Measurements from ENCODE around the gene UPF1. TPM values are rescaled to one million over a fixed set of nuclear protein-coding genes. Genes with fewer than 3 reads are reported as not detected.

Gene UPF1
- total and polyA plus RNA-seq, 2 of the 13 experiments (the other 11 are each of a cell fraction or from before 2014, with no cell fraction given): 16.9 to 41.8 TPM

DNA sequence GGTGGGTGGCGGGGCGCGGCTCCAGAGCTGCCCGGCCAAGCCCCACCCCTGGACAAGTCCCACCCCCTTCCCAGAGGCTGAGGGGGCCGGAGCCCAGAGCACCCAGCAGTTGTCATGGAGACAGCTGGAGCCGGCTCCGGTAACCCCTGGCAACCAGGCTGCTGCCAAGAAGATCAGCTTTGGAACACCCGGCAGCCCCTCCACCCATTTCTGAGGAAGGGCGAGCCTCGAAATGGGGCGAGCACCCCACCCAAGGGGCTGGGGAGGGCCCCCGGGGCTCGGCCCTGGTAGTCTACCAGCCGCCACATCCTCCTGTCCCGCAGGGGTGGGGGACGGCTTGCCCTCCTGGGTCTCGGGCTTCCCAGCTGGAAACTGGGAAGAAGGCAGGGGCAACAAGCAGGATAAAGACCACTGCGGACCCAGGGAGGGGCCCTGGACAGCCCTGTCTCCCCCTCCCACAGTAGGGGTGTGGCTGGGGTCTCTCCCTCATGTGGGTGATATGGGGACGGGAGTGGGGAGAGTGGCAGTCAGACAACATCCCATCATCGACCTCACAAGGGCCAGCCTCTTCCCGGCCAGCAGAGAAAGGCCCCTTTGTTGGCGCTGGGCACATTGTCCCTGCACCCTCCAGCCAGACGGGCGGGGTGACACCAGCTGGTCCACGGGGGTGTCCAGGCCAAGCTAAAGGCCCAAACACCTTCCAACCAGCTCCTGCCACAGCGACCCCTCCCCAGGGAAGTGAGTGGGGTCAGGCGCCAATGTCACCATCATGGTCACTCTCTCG is 62.7 kb downstream of the UPF1 start:
- H3K79me2 ChIP-seq (ENCODE audit: insufficient read depth, low read length): no peaks in the 10 kb centered on the region
- H4K20me1 ChIP-seq (ENCODE audit: insufficient read depth, low read length): no peaks in the 10 kb centered on the region
- no TSS peak for BruUV-seq (replicated peaks)
- H3K9me3 ChIP-seq (ENCODE audit: low read length): no peaks in the 10 kb centered on the region
- peak overlapping the region; percentile 81 for H3K4me2 ChIP-seq (ENCODE audit: low read depth, low read length)
- ChIA-PET CTCF (ENCODE audit: low intra/inter-chr PET ratio, low total read pairs) (interaction anchor here (0.9 to 2.4 kb wide), 2 partner anchors 91 to 93 kb away, joined by 3 to 24 read pairs; no protein-coding TSS in a partner anchor), POLR2A (interaction anchor here (1.7 to 2.5 kb wide), 2 partner anchors 25 to 92 kb away, joined by 7 to 11 read pairs; partner anchors contain the start of genes COPE and DDX49)
- H3K27ac ChIP-seq (ENCODE audit: extremely low read length, insufficient read depth, low read length): no peak overlapping the region
- H3K36me3 ChIP-seq (replicated peaks in 1 of 2; ENCODE audit: control insufficient read depth in 1 of 2, insufficient read depth in 2 of 2, low read length in 2 of 2): no peaks in the 10 kb centered on the region
- peak; percentile 6 for ATAC-seq
- in situ Hi-C loops (cut with HindIII; ENCODE audit: extremely low pct_ligation_motif_present, low pct_unique_long_range_greater_than_20kb): loop anchor here (10.0 kb wide), 1 partner anchor 90 kb away; no protein-coding TSS in a partner anchor
- H3K27me3 ChIP-seq (ENCODE audit: control insufficient read depth in 1 of 2, insufficient read depth in 2 of 2, low read length in 2 of 2): no peaks in the 10 kb centered on the region; a peak in 1 of 5 replicates
- FAIRE-seq: no peak
- WGBS (ENCODE audit: low lambda C conversion rate): 87% methylated on average over 6 of the region's 28 CpGs
- no peak overlapping the region for H3K9ac ChIP-seq (ENCODE audit: insufficient read depth, low read depth, low read length)
- peak overlapping the region in 2 of 3 experiments; percentile 70 to 75; a peak in 4 of 6 replicates for H3K4me3 ChIP-seq (replicated peaks in 1 of 3; ENCODE audit: insufficient read depth in 1 of 3, low read depth in 2 of 3, low read length in 3 of 3)
- no peak for TF ChIP-seq HOXD1 (CRISPR knock-in tag; IDR thresholded peaks at IDR 0.05)
- TF ChIP-seq RFX1 (IDR thresholded peaks at IDR 0.05): 0 out of 2 replicates have a peak, but pooled peaks have one; percentile 17
- TF ChIP-seq HDAC1 (CRISPR knock-in tag; IDR thresholded peaks at IDR 0.05): peak; percentile 5; the same call in 1 of the 2 replicates
- TF ChIP-seq PATZ1 (CRISPR knock-in tag; IDR thresholded peaks at IDR 0.05): peak; percentile 46; the same call in 1 of the 2 replicates
- peaks cover 23% of the 10 kb centered on the region for H3K4me1 ChIP-seq (ENCODE audit: insufficient read depth, low read length)
- DNase-seq (ENCODE audit: low spot score): no peak
- H2AFZ ChIP-seq (ENCODE audit: low read length): no peak overlapping the region
- intact Hi-C loops (cut with micrococcal nuclease; ENCODE audit: unreplicated experiment): loop anchor here (1.0 kb wide), 1 partner anchor 92 kb away; no protein-coding TSS in a partner anchor

Data from HepG2 (cell line).